Liver (tissue), 3 donors: ENCODE results near the gene PPP4R4.

Experiments used
- EGR1 ChIP-seq, 2 donors: IDR thresholded peaks; 2 replicates each; pipeline ENCODE4 v1.6.1; 2016 to 2018; ENCODE audit warnings: antibody characterized with exemption in 2 of 2, low read depth in 2 of 2
- GABPA ChIP-seq, 2 donors: IDR thresholded peaks in 1 of 2; conservative IDR thresholded peaks in 1 of 2; 2 replicates each; pipeline ENCODE4 v1.6.1; 2016; ENCODE audit warnings: antibody characterized with exemption in 2 of 2, mild to moderate bottlenecking in 1 of 2, moderate library complexity in 1 of 2
- HNF4A ChIP-seq, 2 donors: conservative IDR thresholded peaks; 2 replicates each; pipeline ENCODE4 v1.6.1; 2016; ENCODE audit warnings: antibody characterized with exemption in 2 of 2, mild to moderate bottlenecking in 2 of 2
- JUND ChIP-seq, 2 donors: IDR thresholded peaks; 2 replicates each; pipeline ENCODE4 v1.6.1; 2016; ENCODE audit warnings: antibody characterized with exemption in 2 of 2
- NR2F2 ChIP-seq: IDR thresholded peaks from 2 replicates; pipeline ENCODE4 v1.6.1; 2016; ENCODE audit warnings: antibody characterized with exemption
- RAD21 ChIP-seq, 2 donors: IDR thresholded peaks; 2 replicates each; pipeline ENCODE4 v1.6.1; 2016; ENCODE audit warnings: antibody characterized with exemption in 2 of 2, mild to moderate bottlenecking in 2 of 2
- RXRA ChIP-seq, 2 donors: IDR thresholded peaks; 2 replicates each; pipeline ENCODE4 v1.6.1; 2017 to 2018; ENCODE audit warnings: antibody characterized with exemption in 2 of 2, mild to moderate bottlenecking in 1 of 2
- SP1 ChIP-seq: IDR thresholded peaks from 2 replicates; pipeline ENCODE4 v1.6.1; 2018; ENCODE audit warnings: antibody characterized with exemption, mild to moderate bottlenecking
- TAF1 ChIP-seq: conservative IDR thresholded peaks from 2 replicates; pipeline ENCODE4 v1.6.1; 2016; ENCODE audit warnings: antibody characterized with exemption, mild to moderate bottlenecking
- TF ChIP-seq, protein P1 (sequence below): fragments of 150-350 bp; IDR thresholded peaks from 2 replicates; pipeline ENCODE4 v1.5.1; 2017; ENCODE audit warnings: improper control_type of control experiment, low read depth, low read length; ENCODE audit not compliant: missing input control
- TF ChIP-seq, protein P2 (sequence below): IDR thresholded peaks from 2 replicates; pipeline ENCODE4 v1.6.1; 2016; ENCODE audit warnings: antibody characterized with exemption, mild to moderate bottlenecking
- donor health status: healthy.
- donor health status: healthy.

DNA sequence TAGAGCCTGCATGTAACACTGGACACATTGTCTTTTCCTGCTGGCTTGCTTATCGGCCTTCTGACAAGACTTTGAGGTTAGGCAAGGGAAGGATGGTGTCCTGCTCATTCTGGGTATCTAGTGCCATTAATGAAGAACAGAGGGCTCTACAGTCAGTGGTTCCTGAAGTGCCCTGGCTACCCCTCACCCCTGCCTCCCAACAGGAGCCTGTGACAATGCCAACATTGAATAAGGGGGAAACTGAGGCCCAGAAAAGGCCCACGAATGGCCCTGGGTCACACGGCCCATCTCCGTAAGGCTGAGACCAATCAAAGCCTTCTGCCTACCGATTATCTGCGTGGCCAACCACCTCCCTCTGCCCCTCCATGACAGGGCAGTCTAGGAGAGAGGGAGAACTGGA, 46.8 kb upstream of the PPP4R4 start:
- TF ChIP-seq, protein P1, sequence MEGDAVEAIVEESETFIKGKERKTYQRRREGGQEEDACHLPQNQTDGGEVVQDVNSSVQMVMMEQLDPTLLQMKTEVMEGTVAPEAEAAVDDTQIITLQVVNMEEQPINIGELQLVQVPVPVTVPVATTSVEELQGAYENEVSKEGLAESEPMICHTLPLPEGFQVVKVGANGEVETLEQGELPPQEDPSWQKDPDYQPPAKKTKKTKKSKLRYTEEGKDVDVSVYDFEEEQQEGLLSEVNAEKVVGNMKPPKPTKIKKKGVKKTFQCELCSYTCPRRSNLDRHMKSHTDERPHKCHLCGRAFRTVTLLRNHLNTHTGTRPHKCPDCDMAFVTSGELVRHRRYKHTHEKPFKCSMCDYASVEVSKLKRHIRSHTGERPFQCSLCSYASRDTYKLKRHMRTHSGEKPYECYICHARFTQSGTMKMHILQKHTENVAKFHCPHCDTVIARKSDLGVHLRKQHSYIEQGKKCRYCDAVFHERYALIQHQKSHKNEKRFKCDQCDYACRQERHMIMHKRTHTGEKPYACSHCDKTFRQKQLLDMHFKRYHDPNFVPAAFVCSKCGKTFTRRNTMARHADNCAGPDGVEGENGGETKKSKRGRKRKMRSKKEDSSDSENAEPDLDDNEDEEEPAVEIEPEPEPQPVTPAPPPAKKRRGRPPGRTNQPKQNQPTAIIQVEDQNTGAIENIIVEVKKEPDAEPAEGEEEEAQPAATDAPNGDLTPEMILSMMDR: no peak
- TF ChIP-seq GABPA (IDR thresholded peaks at IDR 0.05 in 1 of 2, conservative IDR thresholded peaks at IDR 0.05 in 1 of 2): no peak
- no peak for TF ChIP-seq NR2F2
- TF ChIP-seq RXRA (IDR thresholded peaks at IDR 0.05): no peak
- no peak for TF ChIP-seq SP1
- no peak for TF ChIP-seq TAF1
- TF ChIP-seq EGR1 (IDR thresholded peaks at IDR 0.05; ENCODE audit: low read depth in 2 of 2): no peak
- no peak for TF ChIP-seq RAD21 (IDR thresholded peaks at IDR 0.05)
- TF ChIP-seq, protein P2, sequence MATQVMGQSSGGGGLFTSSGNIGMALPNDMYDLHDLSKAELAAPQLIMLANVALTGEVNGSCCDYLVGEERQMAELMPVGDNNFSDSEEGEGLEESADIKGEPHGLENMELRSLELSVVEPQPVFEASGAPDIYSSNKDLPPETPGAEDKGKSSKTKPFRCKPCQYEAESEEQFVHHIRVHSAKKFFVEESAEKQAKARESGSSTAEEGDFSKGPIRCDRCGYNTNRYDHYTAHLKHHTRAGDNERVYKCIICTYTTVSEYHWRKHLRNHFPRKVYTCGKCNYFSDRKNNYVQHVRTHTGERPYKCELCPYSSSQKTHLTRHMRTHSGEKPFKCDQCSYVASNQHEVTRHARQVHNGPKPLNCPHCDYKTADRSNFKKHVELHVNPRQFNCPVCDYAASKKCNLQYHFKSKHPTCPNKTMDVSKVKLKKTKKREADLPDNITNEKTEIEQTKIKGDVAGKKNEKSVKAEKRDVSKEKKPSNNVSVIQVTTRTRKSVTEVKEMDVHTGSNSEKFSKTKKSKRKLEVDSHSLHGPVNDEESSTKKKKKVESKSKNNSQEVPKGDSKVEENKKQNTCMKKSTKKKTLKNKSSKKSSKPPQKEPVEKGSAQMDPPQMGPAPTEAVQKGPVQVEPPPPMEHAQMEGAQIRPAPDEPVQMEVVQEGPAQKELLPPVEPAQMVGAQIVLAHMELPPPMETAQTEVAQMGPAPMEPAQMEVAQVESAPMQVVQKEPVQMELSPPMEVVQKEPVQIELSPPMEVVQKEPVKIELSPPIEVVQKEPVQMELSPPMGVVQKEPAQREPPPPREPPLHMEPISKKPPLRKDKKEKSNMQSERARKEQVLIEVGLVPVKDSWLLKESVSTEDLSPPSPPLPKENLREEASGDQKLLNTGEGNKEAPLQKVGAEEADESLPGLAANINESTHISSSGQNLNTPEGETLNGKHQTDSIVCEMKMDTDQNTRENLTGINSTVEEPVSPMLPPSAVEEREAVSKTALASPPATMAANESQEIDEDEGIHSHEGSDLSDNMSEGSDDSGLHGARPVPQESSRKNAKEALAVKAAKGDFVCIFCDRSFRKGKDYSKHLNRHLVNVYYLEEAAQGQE: no peak
- TF ChIP-seq HNF4A (conservative IDR thresholded peaks at IDR 0.05): no peak
- no peak for TF ChIP-seq JUND (IDR thresholded peaks at IDR 0.05)
